Natural killer cell (primary cell): Measurements from ENCODE around the gene UBALD2. TPM values are rescaled to one million over a fixed set of nuclear protein-coding genes. Genes with fewer than 3 reads are reported as not detected.
A peak's percentile ranks its signal among the peaks of the same experiment; 100 is the strongest.

Experiments used
- ATAC-seq, 3 donors: fragments of 150-1000 bp in 2 of 3; fragments of 200-7000 bp in 1 of 3; cut with Tn5 transposase; 1 replicate in 1 of 3; 2 replicates in 2 of 3; pipeline ENCODE4 v1.10.0; 2021; ENCODE audit warnings: mild to moderate bottlenecking in 2 of 3, moderate library complexity in 2 of 3
- DNase-seq, 2 donors: peaks; one replicate each; pipeline versions ENCODE4 v3.0.0 to v3.0.0-alpha.2; 2013 to 2021; ENCODE audit warnings: mixed read lengths in 1 of 2
- H3K27ac ChIP-seq: one replicate; pipeline ENCODE4 v1.5.1; 2013; ENCODE audit warnings: mild to moderate bottlenecking, low read length
- H3K27me3 ChIP-seq: one replicate; pipeline ENCODE4 v1.6.1; 2013; ENCODE audit warnings: low read length; ENCODE audit not compliant: control insufficient read depth, insufficient read depth
- H3K36me3 ChIP-seq: one replicate; pipeline ENCODE4 v1.6.1; 2013; ENCODE audit warnings: low read length; ENCODE audit not compliant: control insufficient read depth, insufficient read depth
- H3K4me1 ChIP-seq: one replicate; pipeline ENCODE4 v1.6.1; 2013; ENCODE audit warnings: low read length; ENCODE audit not compliant: control insufficient read depth, insufficient read depth
- H3K4me3 ChIP-seq: one replicate; pipeline ENCODE4 v1.5.1; 2013; ENCODE audit warnings: low read length
- H3K9me3 ChIP-seq: one replicate; pipeline ENCODE4 v1.6.1; 2013; ENCODE audit warnings: low read length; ENCODE audit not compliant: control insufficient read depth, insufficient read depth
- H3K27ac Mint-ChIP-seq, 2 donors: one replicate each; pipeline ENCODE4 v1.8.0; 2022; ENCODE audit warnings: mild to moderate bottlenecking in 2 of 2, mixed read lengths in 2 of 2, moderate library complexity in 1 of 2
- H3K27me3 Mint-ChIP-seq, 2 donors: one replicate each; pipeline ENCODE4 v1.8.0; 2022; ENCODE audit warnings: low read depth in 2 of 2, mixed read lengths in 2 of 2
- H3K36me3 Mint-ChIP-seq: one replicate; pipeline ENCODE4 v1.8.0; 2022; ENCODE audit warnings: mixed read lengths
- H3K4me1 Mint-ChIP-seq, 2 donors: one replicate each; pipeline ENCODE4 v1.8.0; 2022; ENCODE audit warnings: mixed read lengths in 2 of 2
- H3K4me3 Mint-ChIP-seq: one replicate; pipeline ENCODE4 v1.8.0; 2022; ENCODE audit warnings: mild to moderate bottlenecking, moderate library complexity, mixed read lengths
- H3K9me3 Mint-ChIP-seq, 2 donors: one replicate each; pipeline ENCODE4 v1.8.0; 2022; ENCODE audit warnings: mixed read lengths in 2 of 2
- CTCF ChIP-seq: fragments of 200-600 bp; IDR thresholded peaks from one replicate; pipeline ENCODE4 v1.8.0; 2022; ENCODE audit warnings: antibody characterized with exemption
- WGBS: methylation state at CpG from one replicate; pipeline ENCODE4 v1.1.7; 2013; ENCODE audit warnings: missing lambda C conversion rate; ENCODE audit not compliant: insufficient coverage; 5-methylcytosine and 5-hydroxymethylcytosine counted together
- intact Hi-C: fragments of 100-400 bp; cut with micrococcal nuclease; formaldehyde crosslinking; loops from one replicate; pipeline ENCODE4 v1.14.2; 2022
- total RNA-seq, 4 donors: library from RNA; stranded (reverse); fragments of 120-200 nt in 1 of 4; gene quantifications; one replicate each; pipeline versions ENCODE4 v1.2.3 to v1.2.4, GENCODE V29; 2013 to 2022

UBALD2 gene
- 100 to 1,000 TPM; 171 to 287 (median 189) TPM for total RNA-seq
- 42.0 TPM for total RNA-seq (2013)

- no peak for TF ChIP-seq CTCF
- peak; percentile 98 to 99 for DNase-seq
- peak within 1 kb of the TSS; percentile 94 for H3K4me3 Mint-ChIP-seq
- H3K36me3 Mint-ChIP-seq = no peaks in the 10 kb centered on the region
- peak within 1 kb of the TSS; percentile 99 for H3K27ac Mint-ChIP-seq
- under 1% methylated on average over 94 of the region's 94 CpGs for WGBS
- Histone ChIP-seq H3K36me3 (peaks cover 9% of the 10 kb centered on the region), H3K27me3 (no peaks in the 10 kb centered on the region), H3K27ac (peak within 1 kb of the TSS; percentile 77), H3K4me3 (peak within 1 kb of the TSS; percentile 61), H3K4me1 (peaks cover 74% of the 10 kb centered on the region), H3K9me3 (no peaks in the 10 kb centered on the region)
- peak; percentile 72 to 92 (median 82) for ATAC-seq
- intact Hi-C loops = loop anchor here (1.0 to 10.0 kb wide), 8 partner anchors 7 to 1620 kb away; partner anchors contain the start of genes FOXJ1, MFSD11, SRSF2 and UNK
- peaks cover 60% of the 10 kb centered on the region in 2 donors for H3K4me1 Mint-ChIP-seq
- H3K9me3 Mint-ChIP-seq = no peaks in the 10 kb centered on the region
- H3K27me3 Mint-ChIP-seq = no peaks in the 10 kb centered on the region
Observed at GRCh38 chr17:76264755-76265623, at the start of gene UBALD2. Gene UBALD2, plus strand, starts transcription at chr17:76265348. Its CDS starts 158 bp downstream, at chr17:76265506.

GRCh38 chr17:76217081-76217480 lies 48.1 kb upstream of the UBALD2 start:
- Mint-ChIP-seq H3K36me3 (no peaks in the 10 kb centered on the region), H3K27ac (no peak overlapping the region), H3K27me3 (no peaks in the 10 kb centered on the region), H3K4me1 (no peaks in the 10 kb centered on the region), H3K9me3 (no peaks in the 10 kb centered on the region), H3K4me3 (no peak overlapping the region)
- Histone ChIP-seq H3K27ac (no peak overlapping the region), H3K27me3 (no peaks in the 10 kb centered on the region), H3K9me3 (no peaks in the 10 kb centered on the region), H3K4me3 (no peak overlapping the region), H3K4me1 (no peaks in the 10 kb centered on the region), H3K36me3 (no peaks in the 10 kb centered on the region)
- no CpG with 5 or more reads among the region's 3 CpGs for WGBS
- intact Hi-C loops = no loop called here
- ATAC-seq (no peak), DNase-seq (no peak)
- TF ChIP-seq CTCF = no peak

GRCh38 chr17:76219670-76220383 lies 45.3 kb upstream of the UBALD2 start:
- Histone ChIP-seq H3K36me3 (no peaks in the 10 kb centered on the region), H3K4me3 (no peak overlapping the region), H3K27me3 (no peaks in the 10 kb centered on the region), H3K4me1 (no peaks in the 10 kb centered on the region), H3K9me3 (no peaks in the 10 kb centered on the region), H3K27ac (no peak overlapping the region)
- no peak for TF ChIP-seq CTCF
- Mint-ChIP-seq H3K4me1 (no peaks in the 10 kb centered on the region), H3K9me3 (no peaks in the 10 kb centered on the region), H3K36me3 (no peaks in the 10 kb centered on the region), H3K27ac (no peak overlapping the region), H3K4me3 (no peak overlapping the region), H3K27me3 (no peaks in the 10 kb centered on the region)
- ATAC-seq (no peak), DNase-seq (no peak)
- WGBS = 97% methylated on average over 4 of the region's 7 CpGs
- intact Hi-C loops = no loop called here
